NB4 (cell line): ENCODE results near the gene HSPA5.
A peak's percentile ranks its signal among the peaks of the same experiment; 100 is the strongest.

Experiments used
- DNase-seq: peaks from one replicate; pipeline ENCODE4 v3.0.0; 2010; ENCODE audit warnings: low read depth
- H3K4me3 ChIP-seq: one replicate; pipeline ENCODE4 v1.5.1; 2011; ENCODE audit warnings: mild to moderate bottlenecking, low read depth, low read length, moderate library complexity
- MAX ChIP-seq: IDR thresholded peaks from 2 replicates; pipeline ENCODE4 v1.6.1; 2011; ENCODE audit warnings: low read depth, low read length
- MYC ChIP-seq: IDR thresholded peaks from 2 replicates; pipeline ENCODE4 v1.6.1; 2011; ENCODE audit warnings: low read depth, low read length
- POLR2A ChIP-seq: IDR thresholded peaks from 2 replicates; pipeline ENCODE4 v1.6.1; 2011; ENCODE audit warnings: mild to moderate bottlenecking; ENCODE audit not compliant: insufficient read length; ENCODE audit errors: extremely low read depth
- TF ChIP-seq, protein P1 (sequence below): IDR thresholded peaks from one replicate; pipeline ENCODE4 v1.5.1; 2012; ENCODE audit warnings: low read depth, low read length

HSPA5 gene

DNA sequence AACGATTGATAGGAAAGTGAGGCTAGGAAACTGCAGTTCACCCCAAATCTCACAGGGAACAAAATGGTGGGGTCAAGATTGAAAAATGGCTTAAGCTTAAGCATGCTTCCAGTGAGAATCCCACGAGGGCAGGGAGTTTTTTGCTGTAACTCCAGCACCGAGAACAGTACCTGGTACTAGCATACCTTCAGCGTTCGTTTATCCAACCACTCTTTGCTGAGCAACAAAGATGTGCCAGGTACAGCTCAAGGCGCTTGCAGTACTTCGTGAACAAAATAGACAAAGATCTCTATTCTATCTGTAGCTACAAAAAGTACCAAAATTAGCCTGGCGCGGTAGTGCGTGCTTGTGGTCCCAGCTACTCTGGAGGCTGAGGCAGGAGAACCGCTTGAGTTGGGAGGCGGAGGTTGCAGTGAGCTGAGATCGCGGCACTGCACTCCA, 50.8 kb downstream of the HSPA5 start:
- H3K4me3 ChIP-seq, result peak overlapping the region; percentile 79
- DNase-seq, result peak; percentile 33
- TF ChIP-seq MYC (peak; percentile 55), MAX (0 out of 2 replicates have a peak, but pooled peaks have one; percentile 25), POLR2A (no peak)
- TF ChIP-seq, protein P1, sequence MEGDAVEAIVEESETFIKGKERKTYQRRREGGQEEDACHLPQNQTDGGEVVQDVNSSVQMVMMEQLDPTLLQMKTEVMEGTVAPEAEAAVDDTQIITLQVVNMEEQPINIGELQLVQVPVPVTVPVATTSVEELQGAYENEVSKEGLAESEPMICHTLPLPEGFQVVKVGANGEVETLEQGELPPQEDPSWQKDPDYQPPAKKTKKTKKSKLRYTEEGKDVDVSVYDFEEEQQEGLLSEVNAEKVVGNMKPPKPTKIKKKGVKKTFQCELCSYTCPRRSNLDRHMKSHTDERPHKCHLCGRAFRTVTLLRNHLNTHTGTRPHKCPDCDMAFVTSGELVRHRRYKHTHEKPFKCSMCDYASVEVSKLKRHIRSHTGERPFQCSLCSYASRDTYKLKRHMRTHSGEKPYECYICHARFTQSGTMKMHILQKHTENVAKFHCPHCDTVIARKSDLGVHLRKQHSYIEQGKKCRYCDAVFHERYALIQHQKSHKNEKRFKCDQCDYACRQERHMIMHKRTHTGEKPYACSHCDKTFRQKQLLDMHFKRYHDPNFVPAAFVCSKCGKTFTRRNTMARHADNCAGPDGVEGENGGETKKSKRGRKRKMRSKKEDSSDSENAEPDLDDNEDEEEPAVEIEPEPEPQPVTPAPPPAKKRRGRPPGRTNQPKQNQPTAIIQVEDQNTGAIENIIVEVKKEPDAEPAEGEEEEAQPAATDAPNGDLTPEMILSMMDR, result no peak

DNA sequence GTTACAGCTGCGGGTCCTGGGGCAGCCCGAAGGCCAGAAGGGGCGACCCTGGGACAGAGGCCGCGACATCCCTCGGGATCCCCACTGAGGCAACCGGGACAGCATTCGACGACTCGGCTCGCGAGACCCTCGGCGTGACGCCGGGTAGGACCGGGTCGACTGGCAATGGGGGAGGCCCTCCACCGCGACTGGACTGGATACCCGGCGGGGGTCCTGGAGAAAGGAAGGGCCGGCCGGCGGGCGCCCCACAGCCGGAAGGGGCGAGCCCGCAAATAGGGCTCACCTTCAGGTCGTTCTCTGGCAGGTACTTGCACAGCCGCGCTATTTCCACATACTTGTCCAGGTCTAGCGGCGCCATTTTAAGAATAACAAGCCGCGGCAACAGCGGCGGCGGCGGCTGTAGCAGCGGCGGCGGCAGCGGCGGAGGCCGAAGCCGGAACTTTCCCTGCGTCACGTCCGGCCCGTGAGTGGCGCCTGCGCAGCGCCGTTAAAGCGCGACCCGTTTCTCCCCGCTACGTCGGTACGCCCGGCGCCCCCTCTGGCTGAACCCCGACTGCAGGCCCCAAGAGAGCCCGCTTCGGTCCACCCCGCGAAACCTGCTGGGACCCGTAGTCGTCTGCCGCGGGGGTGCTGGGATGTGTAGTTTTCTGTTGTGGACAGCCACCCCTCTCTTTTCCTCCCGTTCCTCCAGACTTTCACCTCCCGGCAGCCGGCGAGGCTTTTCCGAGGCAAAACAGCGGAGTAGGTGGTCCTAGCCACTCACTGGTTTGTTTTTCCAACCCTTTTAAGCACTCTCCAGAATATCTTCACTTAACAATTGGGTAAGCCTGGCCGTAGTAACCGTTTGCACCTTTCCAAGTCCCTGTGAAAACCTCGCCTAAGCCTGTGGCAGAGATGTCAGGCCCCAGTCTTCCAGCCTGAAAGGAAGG, 51.5 kb downstream of the HSPA5 start, which contains the start of gene PPP6C:
Gene PPP6C, minus strand, starts transcription at position 443 of the 929 bp plus-strand sequence. Its CDS starts 85 bp downstream, at position 358.
- DNase-seq, result peak; percentile 97
- TF ChIP-seq, protein P1, result peak; percentile 61
- peak; percentile 55 for TF ChIP-seq MAX
- TF ChIP-seq MYC, result no peak; the same call in 1 of the 2 replicates
- peak; percentile 57 for TF ChIP-seq POLR2A
- peak within 1 kb of the TSS; percentile 79 for H3K4me3 ChIP-seq

- TF ChIP-seq MYC (no peak), MAX (no peak), POLR2A (no peak)
- TF ChIP-seq, protein P1, result no peak
- peak overlapping the region; percentile 79 for H3K4me3 ChIP-seq
- DNase-seq, result peak; percentile 55
These were observed 52.2 kb downstream of the HSPA5 start for GRCh38 chr9:125189011-125189360.
